Measurements from ENCODE around the gene PARS2. TPM values are rescaled to one million over a fixed set of nuclear protein-coding genes. Genes with fewer than 3 reads are reported as not detected.

PARS2 gene
- total and polyA plus RNA-seq, 2 experiments from 2014 or later, result 5.9 to 13.6 TPM

DNA sequence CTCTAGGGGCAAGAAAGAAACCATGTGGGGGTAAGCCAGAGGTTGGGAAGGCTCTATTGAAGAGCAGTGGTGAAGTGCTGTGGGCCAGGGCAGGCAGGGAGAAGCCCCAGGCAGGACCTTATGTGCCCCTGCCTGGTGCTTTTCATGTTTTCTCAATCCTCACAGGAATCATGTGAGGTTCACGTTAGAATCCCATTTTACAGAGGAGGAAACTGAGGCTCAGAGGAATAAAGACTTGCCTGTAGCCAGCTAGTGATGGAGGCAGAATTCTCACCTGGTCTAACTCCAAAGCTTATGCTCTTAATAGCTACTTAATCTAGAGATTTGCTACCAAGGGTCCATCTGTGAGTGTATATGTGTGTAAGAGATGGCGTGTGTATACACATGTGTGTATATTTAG lies 32.6 kb upstream of the PARS2 start:
- Histone ChIP-seq H4K20me1 (replicated peaks; ENCODE audit: insufficient read depth) (no peaks in the 10 kb centered on the region), H3K27ac (ENCODE audit: low read depth) (no peak overlapping the region), H3K27me3 (ENCODE audit: insufficient read depth) (peaks cover 27% of the 10 kb centered on the region), H3F3A (replicated peaks; ENCODE audit: low read depth) (0 out of 2 replicates have a peak, but pooled peaks cover 4% of the 10 kb centered on the region), H3K4me2 (no peak overlapping the region), H3K79me2 (replicated peaks; ENCODE audit: insufficient read depth) (no peaks in the 10 kb centered on the region), H2AFZ (no peak overlapping the region), H3K36me3 (ENCODE audit: insufficient read depth) (no peaks in the 10 kb centered on the region), H3K4me3 (no peak overlapping the region), H3K4me1 (ENCODE audit: insufficient read depth) (peaks cover 21% of the 10 kb centered on the region), H3K9me2 (ENCODE audit: insufficient read depth) (no peaks in the 10 kb centered on the region)
- H3K27me3 Mint-ChIP-seq (ENCODE audit: insufficient read depth, low read depth, poor library complexity), result peaks cover 18% of the 10 kb centered on the region
- H3K9me3 Mint-ChIP-seq, result peaks cover 2% of the 10 kb centered on the region; the same call in 2 of the 3 replicates
- no peak overlapping the region for H3K4me3 Mint-ChIP-seq
- ATAC-seq (no peak), DNase-seq (ENCODE audit: low spot score) (no peak)
- H3K36me3 Mint-ChIP-seq (ENCODE audit: low read depth), result no peaks in the 10 kb centered on the region; the same call in 2 of the 3 replicates
- H3K4me1 Mint-ChIP-seq, result peaks cover 32% of the 10 kb centered on the region
- no peak overlapping the region for H3K27ac Mint-ChIP-seq
- TF ChIP-seq EZH2 (IDR thresholded peaks at IDR 0.05; ENCODE audit: low read depth, unreplicated experiment) (no peak), ZNF331 (CRISPR knock-in tag; IDR thresholded peaks at IDR 0.05; ENCODE audit: low read depth) (no peak), STAT1 (IDR thresholded peaks at IDR 0.05; ENCODE audit: unreplicated experiment) (no peak), ZNF114 (CRISPR knock-in tag; IDR thresholded peaks at IDR 0.05) (no peak), POLR2AphosphoS5 (IDR thresholded peaks at IDR 0.05; ENCODE audit: low read depth) (no peak), REST (IDR thresholded peaks at IDR 0.05; ENCODE audit: unreplicated experiment) (no peak), NANOG (IDR thresholded peaks at IDR 0.05; ENCODE audit: borderline replicate concordance) (no peak), ZNF462 (CRISPR knock-in tag; IDR thresholded peaks at IDR 0.05) (no peak), CREB1 (CRISPR knock-in tag; IDR thresholded peaks at IDR 0.05; ENCODE audit: low read depth) (no peak), EZH2phosphoT487 (IDR thresholded peaks at IDR 0.05; ENCODE audit: unreplicated experiment) (no peak), ETS1 (IDR thresholded peaks at IDR 0.05) (no peak), JUNB (IDR thresholded peaks at IDR 0.05; ENCODE audit: unreplicated experiment) (no peak)

Measured in GM23338 (cell line).